HepG2 (cell line): ENCODE results near the gene PRKN. TPM values are rescaled to one million over a fixed set of nuclear protein-coding genes. Genes with fewer than 3 reads are reported as not detected.
A peak's percentile ranks its signal among the peaks of the same experiment; 100 is the strongest.

Experiments used
- BRF2 ChIP-seq: sonication (generic); formaldehyde crosslinking; IDR thresholded peaks from 2 replicates; pipeline ENCODE4 v1.8.1; 2022; ENCODE audit warnings: mild to moderate bottlenecking, missing genetic modification reagents
- FOSL2 ChIP-seq: sonication (generic); formaldehyde crosslinking; IDR thresholded peaks from 2 replicates; pipeline ENCODE4 v1.4.0; 2020; ENCODE audit warnings: missing genetic modification reagents
- ISL2 ChIP-seq: sonication (generic); formaldehyde crosslinking; IDR thresholded peaks from 2 replicates; pipeline ENCODE4 v1.5.0; 2020; ENCODE audit warnings: missing genetic modification reagents
- KMT2A ChIP-seq: sonication (generic); formaldehyde crosslinking; IDR thresholded peaks from 2 replicates; pipeline ENCODE4 v1.4.0; 2020; ENCODE audit warnings: missing genetic modification reagents
- NR2F1 ChIP-seq, 2 experiments: fragments of 450-650 bp in 1 of 2; formaldehyde crosslinking in 1 of 2; IDR thresholded peaks; 2 replicates each; pipeline versions ENCODE4 v1.5.0 to v1.6.1; 2016 to 2020; ENCODE audit warnings: mild to moderate bottlenecking in 1 of 2, missing compliant biosample characterization in 1 of 2, missing genetic modification reagents in 1 of 2, moderate library complexity in 1 of 2
- ZBED4 ChIP-seq: sonication (generic); formaldehyde crosslinking; IDR thresholded peaks from 2 replicates; pipeline ENCODE4 v1.4.0; 2020; ENCODE audit warnings: missing genetic modification reagents, borderline replicate concordance
- ZNF33B ChIP-seq: sonication (generic); formaldehyde crosslinking; IDR thresholded peaks from 2 replicates; pipeline ENCODE4 v1.5.1; 2020; ENCODE audit warnings: mild to moderate bottlenecking, missing genetic modification reagents
- ZNF350 ChIP-seq: sonication (generic); formaldehyde crosslinking; IDR thresholded peaks from 2 replicates; pipeline ENCODE4 v1.4.0; 2020; ENCODE audit warnings: mild to moderate bottlenecking, low read depth, missing genetic modification reagents, borderline replicate concordance
- ZNF616 ChIP-seq: sonication (generic); formaldehyde crosslinking; IDR thresholded peaks from 2 replicates; pipeline ENCODE4 v1.5.0; 2020; ENCODE audit warnings: low read depth, mild to moderate bottlenecking, missing genetic modification reagents
- ZNF691 ChIP-seq: sonication (generic); formaldehyde crosslinking; IDR thresholded peaks from 2 replicates; pipeline ENCODE4 v1.4.0; 2020; ENCODE audit warnings: missing genetic modification reagents, low read depth, mild to moderate bottlenecking, borderline replicate concordance
- polyA plus RNA-seq, 8 experiments: library from polyadenylated mRNA; depleted of rRNA in 3 of 8; stranded (reverse) in 7 of 8; unstranded in 1 of 8; fragments of >200 nt; fragmentation: Illumina TruSeq in 4 of 8; extraction: Trizol in 4 of 8; gene quantifications; 2 replicates each; pipeline versions ENCODE4 v1.2.1 to v1.2.3, GENCODE V29; 2011 to 2016; ENCODE audit warnings: low read depth in 4 of 8, missing spikeins in 1 of 8, mixed read lengths in 1 of 8; ENCODE audit not compliant: insufficient read depth in 1 of 8
- total RNA-seq, 5 experiments: library from RNA; depleted of rRNA; stranded (reverse); fragments of >200 nt; fragmentation: Illumina TruSeq; extraction: Trizol; gene quantifications; 2 replicates each; pipeline ENCODE4 v1.2.3, GENCODE V29; 2016; ENCODE audit warnings: low read depth in 1 of 5

The PRKN gene
- total and polyA plus RNA-seq, 2 of the 13 experiments (the other 11 are each of a cell fraction or from before 2014, with no cell fraction given) = 0.31 to 0.44 TPM

- TF ChIP-seq BRF2 (peak; percentile 39; the same call in 1 of the 2 replicates), ZBED4 (CRISPR knock-in tag) (0 out of 2 replicates have a peak, but pooled peaks have one; percentile 25), NR2F1 (CRISPR knock-in tag; IDR thresholded peaks at IDR 0.05) (peak; percentile 30 to 50; a peak in 2 of 4 replicates), ZNF33B (CRISPR knock-in tag) (no peak), FOSL2 (CRISPR knock-in tag) (peak; percentile 99), ZNF691 (CRISPR knock-in tag) (peak; percentile 97), ISL2 (CRISPR knock-in tag) (0 out of 2 replicates have a peak, but pooled peaks have one; percentile 29), ZNF350 (CRISPR knock-in tag) (peak; percentile 73; the same call in 1 of the 2 replicates), KMT2A (CRISPR knock-in tag) (no peak), ZNF616 (CRISPR knock-in tag) (0 out of 2 replicates have a peak, but pooled peaks have one; percentile 33)
These were observed 669.2 kb downstream of the PRKN start (continued) for GRCh38 chr6:162058281-162058875.
